SKM-1 treated with dmso at 0.1 percent for 144 hours (cell line): ENCODE data around the gene METTL3.
A peak's percentile ranks its signal among the peaks of the same experiment; 100 is the strongest.

Experiments used
- DNase-seq: peaks from one replicate; lab custom pipeline; 2025; ENCODE audit not compliant: unreplicated experiment; lab: John Stamatoyannopoulos, UW

METTL3 gene

GRCh38 chr14:21526672-21527317, 15.7 kb upstream of the METTL3 start:
- DNase-seq: no peak

GRCh38 chr14:21525962-21526671, 15.0 kb upstream of the METTL3 start, which contains the start of gene SALL2:
TSS of gene SALL2 (minus strand) at chr14:21526346. CDS start at chr14:21526127, 219 bp downstream.
- no peak for DNase-seq

- no peak for DNase-seq
Measured at GRCh38 chr14:21525571-21525961, 14.4 kb upstream of the METTL3 start.

DNA sequence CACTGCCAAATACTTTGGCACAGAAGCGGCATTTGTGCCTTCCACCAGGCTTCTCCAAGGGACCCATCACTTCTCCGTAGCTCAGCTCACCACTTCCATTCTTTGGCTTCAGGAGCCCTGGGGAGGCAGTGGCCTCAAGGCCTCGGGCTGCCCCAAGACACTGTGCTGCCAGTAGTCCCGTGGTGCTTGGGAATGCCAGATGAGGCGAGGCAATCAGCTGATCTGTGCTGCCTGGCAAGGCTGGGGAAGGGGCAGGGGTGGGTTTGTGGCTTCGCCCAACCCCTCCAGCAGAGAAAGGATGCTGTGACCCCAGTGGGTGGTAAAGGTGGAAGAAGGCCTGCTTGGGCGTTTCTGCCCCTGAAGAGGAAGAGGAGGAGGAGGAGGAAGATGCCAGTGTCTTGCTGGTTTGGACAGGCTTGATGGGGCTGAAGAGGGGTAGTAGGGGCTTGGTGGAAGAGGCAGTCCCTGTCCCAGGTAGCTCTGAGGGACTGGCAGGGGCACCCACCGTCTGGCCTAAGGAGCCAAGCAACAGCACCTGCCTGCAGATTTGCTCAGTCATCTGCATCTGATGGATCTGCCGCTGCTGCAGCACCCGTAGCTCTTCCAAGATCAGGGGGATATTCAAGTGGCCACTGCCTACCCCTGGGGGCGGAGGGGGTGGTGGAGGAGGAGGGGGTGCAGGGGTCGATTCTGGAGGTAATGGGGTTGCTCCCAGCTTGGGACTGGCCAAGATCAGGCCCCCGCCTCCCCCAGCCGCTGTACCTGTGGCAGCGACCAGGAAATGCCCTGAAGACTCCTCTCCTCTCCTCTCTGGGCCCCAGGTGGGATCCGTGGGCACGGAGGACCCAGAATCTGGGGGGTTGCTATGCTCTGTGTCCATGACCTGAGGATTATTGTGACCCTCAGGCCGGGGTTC, 13.7 kb upstream of the METTL3 start:
- no peak for DNase-seq

- DNase-seq: no peak
Measured at GRCh38 chr14:21523203-21523602, 12.1 kb upstream of the METTL3 start.

GRCh38 chr14:21521501-21521900, 10.4 kb upstream of the METTL3 start:
- DNase-seq: no peak

DNA sequence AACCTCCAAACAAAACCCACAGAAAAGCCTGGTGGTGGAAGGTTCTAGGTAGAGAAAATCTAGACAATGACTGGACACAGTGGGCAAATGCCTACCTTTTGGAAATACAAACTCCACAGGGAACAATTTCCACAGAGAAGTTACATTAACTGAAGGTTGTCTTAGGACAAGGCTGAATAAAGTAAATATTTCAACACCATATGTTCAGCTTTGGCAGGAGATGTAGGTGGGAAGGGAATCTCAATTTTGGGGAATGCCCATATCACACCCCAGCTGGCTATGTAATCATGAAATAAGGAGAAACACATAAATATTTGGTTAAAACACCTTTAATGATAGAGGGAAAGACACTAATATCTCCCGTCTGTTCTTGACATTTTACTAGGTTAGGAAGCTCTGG, 9.6 kb upstream of the METTL3 start:
- no peak for DNase-seq

DNA sequence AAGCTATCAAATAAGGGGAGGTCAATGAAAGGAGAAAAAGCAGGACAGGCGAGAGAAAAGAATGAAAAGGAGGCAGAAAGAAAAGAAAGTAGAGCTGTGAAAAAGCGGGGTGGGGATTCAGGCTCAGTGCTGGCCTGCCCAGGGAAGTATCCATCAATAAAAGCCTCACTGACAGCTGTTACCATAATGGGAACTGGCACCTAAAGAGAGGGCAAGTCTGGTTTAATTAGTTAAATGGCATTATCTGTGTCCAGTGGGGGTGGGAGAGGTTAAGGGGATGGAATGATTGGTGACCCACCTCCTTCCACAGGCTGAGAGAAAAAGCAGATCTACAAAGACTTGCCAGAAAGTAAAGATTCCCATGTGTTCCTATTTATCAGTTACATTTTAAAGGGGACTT, 7.6 kb upstream of the METTL3 start:
- no peak for DNase-seq

- no peak for DNase-seq
Measured at GRCh38 chr14:21514341-21514740, 3.2 kb upstream of the METTL3 start.

DNA sequence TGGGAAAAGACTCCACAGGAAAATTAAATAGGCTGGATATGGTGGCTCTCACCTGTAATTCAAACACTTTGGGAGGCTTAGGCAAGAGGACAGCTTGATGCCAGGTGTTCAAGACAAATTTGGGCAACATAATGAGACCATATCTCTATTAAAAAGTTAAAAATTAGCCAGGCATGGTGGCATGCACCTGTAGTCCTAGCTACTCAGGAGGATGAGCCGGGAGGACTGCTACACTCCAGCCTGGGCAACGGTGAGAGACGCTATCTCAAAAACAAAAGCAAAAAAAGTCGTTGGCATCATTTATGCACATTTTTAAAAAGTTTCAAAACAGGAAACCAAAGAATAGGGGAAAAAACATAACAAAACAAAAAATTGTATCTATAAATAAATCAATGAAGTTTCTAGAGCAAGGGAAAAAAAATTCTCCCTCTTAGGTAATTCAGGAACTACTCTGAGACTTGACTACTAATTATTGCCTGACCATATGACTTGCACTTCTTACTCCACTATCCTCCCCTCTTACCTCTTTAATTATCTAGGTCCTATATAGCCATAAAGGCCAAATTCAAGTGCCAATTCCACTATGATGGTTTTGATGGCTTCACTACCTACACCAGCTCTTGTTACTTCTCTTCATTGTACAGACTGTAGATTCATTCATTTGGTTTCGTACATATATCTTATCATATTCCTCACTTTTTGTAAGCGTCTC, 1.6 kb downstream of the METTL3 start:
- DNase-seq: no peak

- DNase-seq: no peak
Measured at GRCh38 chr14:21506557-21506956, 4.6 kb downstream of the METTL3 start.

DNA sequence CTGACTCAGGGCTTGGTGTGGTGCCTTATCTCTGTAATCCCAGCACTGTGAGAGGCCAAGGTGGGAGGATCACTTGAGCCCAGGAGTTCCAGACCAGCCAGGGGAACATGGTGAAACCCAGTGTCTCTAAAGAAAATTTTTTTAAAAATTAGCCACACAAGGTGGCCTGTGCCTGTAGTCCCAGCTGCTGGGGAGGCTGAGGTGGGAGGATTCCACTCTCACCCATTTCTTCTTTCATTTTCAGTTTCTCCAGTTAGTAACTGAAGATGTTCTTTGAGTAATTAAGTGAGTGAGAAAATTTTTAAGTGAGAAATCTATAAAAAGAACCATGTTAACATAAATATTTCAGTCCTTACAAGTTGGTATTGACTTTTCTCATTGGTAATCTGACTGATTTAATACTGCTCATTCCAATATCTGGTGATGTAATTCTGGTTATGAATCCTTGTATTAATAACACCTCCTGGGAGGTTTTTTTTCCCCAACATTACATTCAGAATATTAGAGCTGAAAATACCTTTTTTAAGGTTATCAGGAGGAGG, 6.1 kb downstream of the METTL3 start:
- DNase-seq: no peak

DNA sequence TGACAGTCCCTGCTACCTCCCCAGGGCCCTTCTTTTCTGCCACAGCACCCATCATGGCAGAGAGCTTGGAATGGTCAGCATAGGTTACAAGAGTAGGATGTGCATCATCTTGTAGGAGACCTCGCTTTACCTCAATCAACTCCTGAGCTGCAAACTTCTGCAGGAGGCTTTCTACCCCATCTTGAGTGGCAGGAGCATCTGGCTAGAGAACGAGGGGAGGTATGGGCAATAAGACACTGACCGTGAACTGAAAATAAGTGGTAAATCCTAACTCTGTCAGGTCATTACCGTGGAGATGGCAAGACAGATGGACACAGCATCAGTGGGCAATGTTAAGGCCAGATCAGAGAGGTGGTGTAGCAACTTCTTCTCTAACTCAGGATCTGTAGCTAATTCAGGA, 7.8 kb downstream of the METTL3 start:
- no peak for DNase-seq

GRCh38 chr14:21501568-21501967, 9.6 kb downstream of the METTL3 start:
- no peak for DNase-seq

DNA sequence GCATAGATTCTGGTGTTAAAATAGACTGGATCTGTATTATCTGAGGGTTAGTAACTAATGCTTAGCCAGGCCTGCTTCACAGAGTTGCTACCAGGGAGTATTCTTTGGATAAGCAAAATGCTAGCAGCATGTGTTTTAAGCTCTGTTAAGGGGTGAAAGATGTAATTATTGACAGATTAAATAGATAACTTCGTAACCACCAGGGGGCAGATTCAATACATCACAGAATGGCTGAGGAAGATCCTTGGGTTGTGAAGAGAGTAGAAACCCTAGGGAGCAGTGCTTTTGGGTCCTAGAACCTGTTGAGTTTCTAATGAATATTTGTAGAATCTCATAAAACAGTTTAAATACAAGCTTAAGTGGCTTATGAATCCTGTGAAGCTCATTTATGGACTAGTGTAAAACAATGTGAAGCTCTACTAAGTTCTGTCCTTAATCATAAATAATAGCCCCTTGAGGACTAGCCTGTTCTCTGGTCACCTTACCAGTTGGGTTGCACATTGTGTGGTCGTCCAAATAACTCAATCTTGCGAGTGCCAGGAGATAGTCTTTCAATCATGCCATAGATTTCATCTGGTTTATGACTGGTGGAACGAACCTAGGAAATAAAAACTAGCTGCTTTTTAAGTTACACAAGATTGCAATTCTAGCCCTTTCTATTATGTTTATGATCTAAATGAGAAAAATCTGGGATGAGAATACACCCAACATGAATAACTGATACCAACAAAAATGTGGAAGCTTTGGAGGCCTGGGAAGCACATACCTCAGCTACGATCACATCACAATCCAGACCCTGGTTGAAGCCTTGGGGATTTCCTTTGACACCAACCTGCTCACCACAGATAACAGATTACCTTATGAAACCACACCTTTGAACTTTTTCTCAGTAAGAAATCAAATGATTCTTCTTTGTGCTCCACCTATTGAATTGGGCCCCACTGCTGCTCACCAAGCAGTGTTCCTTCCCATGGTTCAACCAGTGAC, 12.3 kb downstream of the METTL3 start:
- DNase-seq: peak; percentile 10

- DNase-seq: no peak
Measured at GRCh38 chr14:21496453-21496852, 14.7 kb downstream of the METTL3 start.

DNA sequence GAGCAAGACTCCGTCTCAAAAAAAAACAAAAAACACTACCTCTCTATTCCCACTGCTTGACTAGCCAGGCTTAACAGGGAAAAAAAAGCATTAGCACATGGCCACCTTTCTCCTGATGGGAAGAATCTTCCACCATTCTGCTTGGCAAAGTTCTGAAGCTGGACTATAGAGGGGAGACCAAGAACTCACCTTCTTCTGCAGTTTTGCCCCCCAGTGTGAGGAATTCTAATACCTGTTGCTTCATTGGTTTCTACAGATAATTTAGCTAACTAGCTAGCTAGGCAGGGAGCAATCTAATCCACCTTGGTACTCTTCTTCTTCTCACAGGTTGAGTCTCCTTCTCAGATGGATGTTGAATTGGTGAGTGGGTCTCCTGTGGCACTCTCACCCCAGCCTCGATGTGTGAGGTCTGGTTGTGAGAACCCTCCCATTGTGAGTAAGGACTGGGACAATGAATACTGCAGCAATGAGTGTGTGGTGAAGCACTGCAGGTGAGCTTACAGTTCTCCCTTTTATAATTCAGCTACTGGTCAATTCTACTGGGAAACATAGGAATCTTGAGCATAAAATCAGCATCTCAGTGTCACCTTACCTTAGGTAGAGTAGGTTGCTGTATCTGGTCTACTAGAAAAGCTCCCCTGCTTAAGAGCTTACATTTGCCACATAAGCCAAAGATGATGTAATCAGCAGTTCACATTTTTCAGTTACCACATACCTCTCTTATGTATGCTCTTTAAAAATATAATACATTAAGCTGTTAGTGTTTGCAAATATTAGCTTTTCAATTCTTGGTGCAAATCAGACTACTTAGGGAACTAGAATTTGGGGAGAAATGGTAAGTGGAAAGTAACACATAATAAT, 16.0 kb downstream of the METTL3 start:
- no peak for DNase-seq

GRCh38 chr14:21486640-21487087, 24.5 kb downstream of the METTL3 start:
- no peak for DNase-seq
